Breast epithelium (tissue), 3 donors: ENCODE measurements around the gene ZFYVE21.

ENCODE experiments used
- CTCF ChIP-seq, 3 donors: fragments of 450-650 bp; IDR thresholded peaks; one replicate each; pipeline ENCODE4 v1.5.1; 2016 to 2017; ENCODE audit warnings: antibody characterized with exemption in 3 of 3, mild to moderate bottlenecking in 3 of 3, moderate library complexity in 3 of 3
- POLR2AphosphoS5 ChIP-seq, 3 donors: sonication (generic); formaldehyde crosslinking; IDR thresholded peaks; one replicate each; pipeline ENCODE4 v1.6.1; 2017; ENCODE audit warnings: antibody characterized with exemption in 3 of 3

DNA sequence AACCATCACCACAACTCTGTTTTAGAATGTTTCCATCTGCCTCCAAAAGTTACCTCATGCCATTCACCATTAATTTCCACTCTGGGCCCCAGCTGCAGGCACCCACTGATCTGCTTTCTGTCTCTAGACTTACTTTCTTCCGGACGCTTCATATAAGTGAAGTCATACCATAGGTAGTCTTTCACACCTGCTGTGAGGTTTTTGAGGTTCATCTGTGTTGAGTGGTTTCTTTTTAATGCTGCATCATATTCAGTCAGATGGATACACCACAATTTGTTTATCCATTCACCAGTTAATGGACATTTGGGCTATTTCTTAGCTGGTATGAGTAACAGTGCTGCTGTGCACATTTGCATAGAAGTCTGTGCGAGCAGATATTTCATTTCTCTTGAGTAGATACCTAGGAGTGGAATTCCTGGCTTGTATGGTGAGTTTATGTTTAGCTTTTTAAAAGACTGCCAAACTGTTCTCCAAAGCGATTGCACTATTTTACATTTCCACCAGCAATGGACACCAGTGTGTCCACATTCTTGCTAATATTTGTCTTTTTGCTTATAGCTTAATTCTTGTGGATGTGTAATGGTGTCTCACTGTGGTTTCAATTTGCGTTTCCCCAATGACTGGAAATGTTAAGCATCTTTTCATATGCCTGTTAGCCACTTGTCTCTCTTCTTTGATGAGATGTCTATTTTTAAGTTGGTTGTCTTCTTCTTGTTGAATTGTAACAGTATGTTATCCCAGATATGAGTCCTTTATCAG, 48.3 kb downstream of the ZFYVE21 start:
- TF ChIP-seq CTCF (IDR thresholded peaks at IDR 0.05): no peak
- TF ChIP-seq POLR2AphosphoS5 (IDR thresholded peaks at IDR 0.05): no peak
